CD14-positive monocyte (primary cell): Measurements from ENCODE around the gene FXYD2. TPM values are rescaled to one million over a fixed set of nuclear protein-coding genes. Genes with fewer than 3 reads are reported as not detected.

Experiments used
- DNase-seq, 3 donors: peaks; one replicate each; pipeline ENCODE4 v3.0.0-alpha.2; 2011 to 2022
- H2AFZ ChIP-seq: 2 replicates; pipeline ENCODE4 v1.6.0; 2012; ENCODE audit warnings: mild to moderate bottlenecking, low read depth, low read length, inconsistent platforms; ENCODE audit not compliant: insufficient read depth, poor library complexity, severe bottlenecking
- H3K27ac ChIP-seq, 2 donors: 1 replicate in 1 of 2; 2 replicates in 1 of 2; pipeline ENCODE4 v1.5.1; 2012 to 2013; ENCODE audit warnings: low read length in 2 of 2, control low read depth in 1 of 2, inconsistent platforms in 1 of 2, low read depth in 1 of 2, mild to moderate bottlenecking in 1 of 2
- H3K27me3 ChIP-seq, 2 donors: one replicate each; pipeline versions ENCODE4 v1.6.0 to v1.6.1; 2011 to 2013; ENCODE audit warnings: low read length in 2 of 2; ENCODE audit not compliant: control insufficient read depth in 2 of 2, insufficient read depth in 2 of 2
- H3K36me3 ChIP-seq, 2 donors: replicated peaks in 1 of 2; 1 replicate in 1 of 2; 2 replicates in 1 of 2; pipeline versions ENCODE4 v1.5.1 to v1.6.1; 2012 to 2013; ENCODE audit warnings: low read length in 2 of 2, control low read depth in 1 of 2, inconsistent platforms in 1 of 2, mild to moderate bottlenecking in 1 of 2; ENCODE audit not compliant: insufficient read depth in 2 of 2, control insufficient read depth in 1 of 2
- H3K4me1 ChIP-seq, 2 donors: 1 replicate in 1 of 2; 2 replicates in 1 of 2; pipeline versions ENCODE4 v1.5.1 to v1.6.1; 2012 to 2013; ENCODE audit warnings: low read length in 2 of 2, control low read depth in 1 of 2, inconsistent platforms in 1 of 2, mild to moderate bottlenecking in 1 of 2, moderate library complexity in 1 of 2; ENCODE audit not compliant: insufficient read depth in 2 of 2, control insufficient read depth in 1 of 2
- H3K4me2 ChIP-seq: replicated peaks from 2 replicates; pipeline ENCODE3; 2012; ENCODE audit warnings: low read length, moderate library complexity, mild to moderate bottlenecking; ENCODE audit not compliant: poor library complexity, severe bottlenecking; ENCODE audit errors: extremely low read depth
- H3K4me3 ChIP-seq, 3 experiments: fragments of 200-600 bp in 1 of 3; sonication (generic) in 1 of 3; replicated peaks in 1 of 3; 1 replicate in 2 of 3; 2 replicates in 1 of 3; pipeline ENCODE4 v1.5.1; 2011 to 2013; ENCODE audit warnings: low read length in 3 of 3, mild to moderate bottlenecking in 3 of 3, control low read depth in 2 of 3, low read depth in 2 of 3, inconsistent platforms in 1 of 3, moderate library complexity in 1 of 3
- H3K79me2 ChIP-seq: 2 replicates; pipeline ENCODE4 v1.6.0; 2012; ENCODE audit warnings: mild to moderate bottlenecking, control low read depth, inconsistent platforms, low read length, moderate library complexity; ENCODE audit not compliant: insufficient read depth
- H3K9ac ChIP-seq: 2 replicates; pipeline ENCODE4 v1.6.0; 2017; ENCODE audit warnings: low read length, mild to moderate bottlenecking; ENCODE audit not compliant: insufficient read depth, poor library complexity, severe bottlenecking
- H3K9me3 ChIP-seq, 2 donors: replicated peaks in 1 of 2; 1 replicate in 1 of 2; 2 replicates in 1 of 2; pipeline versions ENCODE4 v1.5.1 to v1.6.1; 2012 to 2013; ENCODE audit warnings: low read length in 2 of 2, control low read depth in 1 of 2; ENCODE audit not compliant: control insufficient read depth in 1 of 2, insufficient read depth in 1 of 2
- H4K20me1 ChIP-seq: 2 replicates; pipeline ENCODE4 v1.6.0; 2012; ENCODE audit warnings: mild to moderate bottlenecking, low read length, control low read depth, moderate library complexity; ENCODE audit not compliant: insufficient read depth
- H3K27ac Mint-ChIP-seq, 7 donors: one replicate each; pipeline ENCODE4 v1.8.0; 2020; ENCODE audit warnings: mild to moderate bottlenecking in 7 of 7, mixed read lengths in 7 of 7, moderate library complexity in 6 of 7, inconsistent platforms in 2 of 7
- H3K27me3 Mint-ChIP-seq, 3 donors: one replicate each; pipeline ENCODE4 v1.8.0; 2021 to 2022; ENCODE audit warnings: low read depth in 3 of 3, mild to moderate bottlenecking in 3 of 3, mixed read lengths in 3 of 3, moderate library complexity in 3 of 3, inconsistent platforms in 1 of 3
- H3K36me3 Mint-ChIP-seq, 2 donors: one replicate each; pipeline ENCODE4 v1.8.0; 2020; ENCODE audit warnings: mixed read lengths in 2 of 2, inconsistent platforms in 1 of 2, mild to moderate bottlenecking in 1 of 2
- H3K4me1 Mint-ChIP-seq: one replicate; pipeline ENCODE4 v1.8.0; 2020; ENCODE audit warnings: mild to moderate bottlenecking, mixed read lengths
- H3K4me3 Mint-ChIP-seq, 2 donors: one replicate each; pipeline ENCODE4 v1.8.0; 2020; ENCODE audit warnings: mild to moderate bottlenecking in 2 of 2, mixed read lengths in 2 of 2, moderate library complexity in 1 of 2
- H3K9me3 Mint-ChIP-seq, 7 donors: one replicate each; pipeline ENCODE4 v1.8.0; 2020 to 2022; ENCODE audit warnings: mixed read lengths in 7 of 7, mild to moderate bottlenecking in 6 of 7, moderate library complexity in 6 of 7, inconsistent platforms in 2 of 7
- WGBS: methylation state at CpG from one replicate; pipeline ENCODE4 v1.1.5; 2013; ENCODE audit warnings: missing lambda C conversion rate; ENCODE audit not compliant: insufficient coverage; 5-methylcytosine and 5-hydroxymethylcytosine counted together
- intact Hi-C, 2 donors: fragments of 100-400 bp; cut with micrococcal nuclease; formaldehyde crosslinking; loops; one replicate each; pipeline versions ENCODE4 v1.15.0 to v1.15.1; 2023
- polyA plus RNA-seq, 3 donors: library from polyadenylated mRNA; depleted of rRNA in 1 of 3; unstranded in 2 of 3; stranded (reverse) in 1 of 3; fragments of 300-500 nt in 2 of 3; fragments of >200 nt in 1 of 3; fragmentation: Illumina TruSeq in 2 of 3; gene quantifications; 1 replicate in 2 of 3; 2 replicates in 1 of 3; pipeline ENCODE4 v1.2.3, GENCODE V29; 2012 to 2021
- TF ChIP-seq, protein P1 (sequence below): fragments of 200-600 bp; IDR thresholded peaks from one replicate; pipeline ENCODE4 v1.8.0; 2022; ENCODE audit warnings: antibody characterized with exemption, mild to moderate bottlenecking

FXYD2 gene
- polyA plus RNA-seq, 3 donors = 0.96 to 4.4 (median 2.5) TPM

DNA sequence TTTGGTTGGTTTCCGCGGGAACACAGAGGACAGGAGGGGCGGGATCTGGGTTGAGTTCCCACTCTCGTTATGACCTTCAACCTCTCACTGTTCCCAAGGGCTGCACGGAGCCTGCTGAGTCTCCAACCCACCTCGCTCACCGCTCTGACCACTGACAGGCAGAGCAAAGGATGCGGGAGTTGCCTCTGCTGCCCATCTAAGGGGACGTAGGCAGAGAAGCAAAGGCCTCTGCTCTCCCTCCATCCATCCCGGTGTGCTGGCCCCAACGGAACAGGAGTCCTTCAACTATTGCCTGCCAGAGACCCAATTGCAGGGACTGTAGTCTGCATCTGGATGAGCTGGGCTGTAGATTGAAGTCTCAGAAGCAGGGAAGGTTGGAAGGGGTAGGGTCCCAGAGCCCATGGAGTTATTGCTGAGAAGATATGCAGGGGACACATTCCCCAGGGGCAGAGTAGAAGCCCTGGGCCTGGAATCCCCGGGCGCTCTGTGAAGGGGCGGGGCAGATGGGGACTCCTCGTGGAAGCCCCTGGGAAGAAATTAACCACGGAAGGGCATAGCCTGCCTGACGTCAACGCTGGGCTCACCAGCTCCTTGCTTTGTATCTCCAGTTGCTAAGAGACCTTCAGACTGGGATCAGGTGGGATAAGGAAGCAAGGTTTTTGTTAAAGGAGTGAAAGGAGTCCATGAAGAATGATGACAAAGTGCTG is 12.7 kb upstream of the FXYD2 start:
- 93% methylated on average over 11 of the region's 18 CpGs for WGBS
- peak overlapping the region in 2 of 3 experiments; percentile 35 to 71 for H3K4me3 ChIP-seq
- H3K36me3 Mint-ChIP-seq = peaks cover 9 to 18% of the 10 kb centered on the region in 2 donors
- H3K27ac ChIP-seq = peak overlapping the region; percentile 85 to 94
- no peaks in the 10 kb centered on the region for H3K9me3 Mint-ChIP-seq
- peak overlapping the region; percentile 82 to 97 for H3K4me3 Mint-ChIP-seq
- H3K36me3 ChIP-seq = no peaks in the 10 kb centered on the region
- H3K27me3 Mint-ChIP-seq = peaks cover 0 to 5% (median 2%) of the 10 kb centered on the region in 3 donors
- H2AFZ ChIP-seq = no peak overlapping the region
- H3K27me3 ChIP-seq = no peaks in the 10 kb centered on the region
- H3K9me3 ChIP-seq = no peaks in the 10 kb centered on the region
- peak in 1 of 3 donors; percentile 59 for DNase-seq
- H4K20me1 ChIP-seq = no peaks in the 10 kb centered on the region
- intact Hi-C loops = loop anchor here in 1 of 2 donors (5.0 to 10.0 kb wide), 2 partner anchors 150 to 308 kb away; partner anchors contain the start of gene IL10RA
- peak overlapping the region in 6 of 7 donors; percentile 94 to 98 (median 96) for H3K27ac Mint-ChIP-seq
- H3K9ac ChIP-seq = peak overlapping the region; percentile 68
- peaks cover 88 to 93% of the 10 kb centered on the region in 2 donors for H3K4me1 ChIP-seq
- H3K4me1 Mint-ChIP-seq = peaks cover 92% of the 10 kb centered on the region
- H3K4me2 ChIP-seq = peak overlapping the region; percentile 67
- TF ChIP-seq, protein P1, sequence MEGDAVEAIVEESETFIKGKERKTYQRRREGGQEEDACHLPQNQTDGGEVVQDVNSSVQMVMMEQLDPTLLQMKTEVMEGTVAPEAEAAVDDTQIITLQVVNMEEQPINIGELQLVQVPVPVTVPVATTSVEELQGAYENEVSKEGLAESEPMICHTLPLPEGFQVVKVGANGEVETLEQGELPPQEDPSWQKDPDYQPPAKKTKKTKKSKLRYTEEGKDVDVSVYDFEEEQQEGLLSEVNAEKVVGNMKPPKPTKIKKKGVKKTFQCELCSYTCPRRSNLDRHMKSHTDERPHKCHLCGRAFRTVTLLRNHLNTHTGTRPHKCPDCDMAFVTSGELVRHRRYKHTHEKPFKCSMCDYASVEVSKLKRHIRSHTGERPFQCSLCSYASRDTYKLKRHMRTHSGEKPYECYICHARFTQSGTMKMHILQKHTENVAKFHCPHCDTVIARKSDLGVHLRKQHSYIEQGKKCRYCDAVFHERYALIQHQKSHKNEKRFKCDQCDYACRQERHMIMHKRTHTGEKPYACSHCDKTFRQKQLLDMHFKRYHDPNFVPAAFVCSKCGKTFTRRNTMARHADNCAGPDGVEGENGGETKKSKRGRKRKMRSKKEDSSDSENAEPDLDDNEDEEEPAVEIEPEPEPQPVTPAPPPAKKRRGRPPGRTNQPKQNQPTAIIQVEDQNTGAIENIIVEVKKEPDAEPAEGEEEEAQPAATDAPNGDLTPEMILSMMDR = no peak
- H3K79me2 ChIP-seq = peaks cover 8% of the 10 kb centered on the region

DNA sequence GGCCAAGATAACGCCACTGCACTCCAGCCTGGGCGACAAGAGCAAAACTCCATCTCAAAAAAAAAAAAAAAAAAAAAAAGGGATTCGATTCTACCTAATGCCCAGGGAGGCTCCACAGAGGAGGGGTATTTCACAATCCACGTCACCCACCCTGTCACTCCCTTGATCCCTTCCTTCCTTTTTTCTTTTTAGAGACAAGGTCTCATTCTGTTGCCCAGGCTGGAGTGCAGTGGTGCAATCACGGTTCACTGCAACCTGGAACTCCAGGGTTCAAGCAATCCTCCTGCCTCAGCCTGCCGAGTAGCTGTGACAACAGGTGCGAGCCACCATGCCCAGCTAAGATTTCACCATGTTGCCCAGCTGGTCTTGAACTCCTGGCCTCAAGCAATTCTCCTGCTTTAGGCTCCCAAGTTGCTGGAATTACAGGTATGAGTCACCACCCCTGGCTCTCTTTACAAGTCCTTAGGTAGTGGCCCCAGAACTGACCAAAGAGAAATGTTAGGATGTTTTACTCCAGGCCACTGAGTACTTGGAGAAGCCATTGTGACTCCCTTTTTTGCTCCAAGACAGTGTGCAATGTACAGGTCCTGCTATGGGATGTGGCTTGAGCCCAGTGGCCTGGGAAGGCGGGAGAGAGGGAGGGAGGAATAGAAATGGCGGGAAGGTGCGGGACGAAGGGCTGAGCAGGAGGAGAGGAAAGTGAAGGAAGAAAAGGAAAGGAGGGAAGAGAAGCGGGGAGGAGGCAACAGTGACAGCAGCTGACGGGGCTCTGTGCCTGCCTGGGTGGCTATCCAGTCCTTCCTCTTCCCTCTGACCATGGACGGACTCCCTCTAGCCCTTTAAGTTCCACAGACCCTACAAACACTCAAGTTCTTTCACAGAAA is 11.8 kb upstream of the FXYD2 start:
- H3K9me3 Mint-ChIP-seq = no peaks in the 10 kb centered on the region
- peak overlapping the region; percentile 85 to 94 for H3K27ac ChIP-seq

More for the DNA sequence above, 11.8 kb upstream of the FXYD2 start:
- Histone ChIP-seq H3K4me3 (peak overlapping the region; percentile 13 to 71 (median 35)), H3K4me1 (peaks cover 81 to 92% of the 10 kb centered on the region in 2 donors), H2AFZ (no peak overlapping the region), H3K36me3 (no peaks in the 10 kb centered on the region), H4K20me1 (no peaks in the 10 kb centered on the region), H3K9me3 (no peaks in the 10 kb centered on the region), H3K4me2 (peak overlapping the region; percentile 67), H3K79me2 (peaks cover 8% of the 10 kb centered on the region), H3K27me3 (no peaks in the 10 kb centered on the region), H3K9ac (peak overlapping the region; percentile 68)
- 0% methylated on average over 3 of the region's 14 CpGs for WGBS
- intact Hi-C loops = loop anchor here in 1 of 2 donors (5.0 to 10.0 kb wide), 2 partner anchors 151 to 308 kb away; partner anchors contain the start of gene IL10RA
- peak; percentile 78 to 93 (median 88) for DNase-seq
- Mint-ChIP-seq H3K36me3 (peaks cover 9 to 18% of the 10 kb centered on the region in 2 donors), H3K27me3 (peaks cover 0 to 5% (median 2%) of the 10 kb centered on the region in 3 donors), H3K4me1 (peaks cover 88% of the 10 kb centered on the region), H3K4me3 (peak overlapping the region; percentile 82 to 97), H3K27ac (peak overlapping the region; percentile 94 to 98 (median 96))
- TF ChIP-seq, protein P1 = no peak
